Astrocyte (in vitro differentiated cells and primary cell): Measurements from ENCODE around the gene ZNF525.
"Not testable (repeated sequence)": the region's sequence is repeated elsewhere in the genome, so short reads cannot be mapped to it uniquely, and the experiment has no call there.

Source experiments
- CTCF ChIP-seq: IDR thresholded peaks from 2 replicates; pipeline ENCODE4 v1.5.1; 2011; ENCODE audit warnings: low read depth, mild to moderate bottlenecking, inconsistent platforms, low read length, moderate library complexity; ENCODE audit not compliant: insufficient read depth
- EZH2 ChIP-seq: IDR thresholded peaks from 2 replicates; pipeline ENCODE4 v1.6.1; 2012; ENCODE audit warnings: mild to moderate bottlenecking, low read length, inconsistent platforms; ENCODE audit not compliant: insufficient read depth

DNA sequence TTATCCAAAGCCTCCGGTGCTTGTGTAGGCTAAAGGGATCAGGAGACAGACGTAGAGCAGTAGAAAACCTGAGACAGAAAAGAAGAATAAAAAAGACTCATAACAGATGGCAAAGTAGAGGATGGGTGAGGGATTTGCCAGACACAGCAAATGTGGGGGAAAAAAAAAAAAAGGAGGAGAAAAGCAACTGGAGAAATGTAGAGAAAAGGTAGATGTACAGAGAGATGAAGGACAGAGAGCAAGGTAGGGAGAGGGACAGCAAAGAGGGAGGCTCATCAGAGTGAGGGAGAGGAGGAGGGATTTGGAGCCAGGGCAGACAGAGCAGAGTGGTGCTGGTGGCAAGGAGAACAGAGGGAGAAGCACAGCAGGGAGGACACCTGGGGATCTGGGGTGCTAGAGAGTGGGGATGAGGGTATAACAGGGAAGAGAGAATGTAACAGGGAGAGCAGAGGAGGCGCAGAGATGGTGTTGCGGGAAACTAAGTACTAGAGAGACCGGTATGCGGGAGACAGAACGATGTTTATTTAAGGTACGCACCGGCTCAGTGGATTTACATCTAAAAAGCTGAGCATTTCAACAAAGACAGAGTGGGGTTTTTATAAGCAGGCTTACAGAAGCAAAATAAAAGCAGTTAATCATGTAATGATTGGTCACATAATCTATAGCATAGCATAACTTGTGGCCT is 30.5 kb downstream of the ZNF525 start:
- TF ChIP-seq CTCF, EZH2: not testable (repeated sequence)
